ENCODE data around the gene ARHGEF11.

- TF ChIP-seq CTCF (IDR thresholded peaks at IDR 0.05; ENCODE audit: low read depth, low read length, poor library complexity, severe bottlenecking): no peak
- no peak for TF ChIP-seq EZH2phosphoT487 (IDR thresholded peaks at IDR 0.05; ENCODE audit: borderline replicate concordance, low read length)
These were observed 133.8 kb downstream of the ARHGEF11 start for GRCh38 chr1:156911577-156912298.

Measured in DOHH2 (cell line).